Activated B cell treated with CpG ODN at 0.5 μM for 24 hours (primary cell): Measurements from ENCODE around the gene METTL3. TPM values are rescaled to one million over a fixed set of nuclear protein-coding genes. Genes with fewer than 3 reads are reported as not detected.

Source experiments
- ATAC-seq: fragments of 200-7000 bp; cut with Tn5 transposase; one replicate; pipeline ENCODE4 v1.10.0; 2021; ENCODE audit warnings: low read depth, mild to moderate bottlenecking, moderate library complexity
- CTCF ChIA-PET: fragments of 350-600 bp; sonication (Branson Sonifier 250); formaldehyde crosslinking; loops from one replicate; lab custom pipeline; 2021; ENCODE audit warnings: antibody characterized with exemption; lab: Charles Lee
- POLR2A ChIA-PET: fragments of 350-600 bp; sonication (Branson Sonifier 250); formaldehyde crosslinking; loops from one replicate; lab custom pipeline; 2021; ENCODE audit warnings: antibody characterized with exemption; lab: Charles Lee
- DNase-seq: peaks from one replicate; pipeline ENCODE4 v3.0.0; 2022
- H3K27ac Mint-ChIP-seq: one replicate; pipeline ENCODE4 v1.8.0; 2020; ENCODE audit warnings: mixed read lengths
- H3K27me3 Mint-ChIP-seq: one replicate; pipeline ENCODE4 v1.8.0; 2021; ENCODE audit warnings: mixed read lengths
- H3K36me3 Mint-ChIP-seq: one replicate; pipeline ENCODE4 v1.8.0; 2021; ENCODE audit warnings: low read depth, mixed read lengths
- H3K4me1 Mint-ChIP-seq: one replicate; pipeline ENCODE4 v1.8.0; 2021; ENCODE audit warnings: mixed read lengths
- H3K4me3 Mint-ChIP-seq: one replicate; pipeline ENCODE4 v1.8.0; 2020; ENCODE audit warnings: mild to moderate bottlenecking, mixed read lengths
- H3K9me3 Mint-ChIP-seq: one replicate; pipeline ENCODE4 v1.8.0; 2020; ENCODE audit warnings: mixed read lengths
- CTCF ChIP-seq: fragments of 200-600 bp; IDR thresholded peaks from one replicate; pipeline ENCODE4 v1.8.0; 2022; ENCODE audit warnings: antibody characterized with exemption, mild to moderate bottlenecking
- intact Hi-C: fragments of 100-400 bp; cut with micrococcal nuclease; formaldehyde crosslinking; loops from one replicate; pipeline ENCODE4 v1.15.1; 2024
- total RNA-seq: library from RNA; stranded (reverse); gene quantifications from 2 replicates; pipeline ENCODE4 v1.2.3, GENCODE V29; 2022

The METTL3 gene
- total RNA-seq, 1 donor from 2014 or later, result 94.5 TPM

- no peak for TF ChIP-seq CTCF
- ChIA-PET POLR2A (interaction anchor here (0.5 to 1.4 kb wide), 4 partner anchors 11 to 67 kb away, joined by 3 to 9 read pairs (median 4); partner anchors contain the start of gene METTL3), CTCF (interaction anchor here (0.9 to 5.6 kb wide), 15 partner anchors 10 to 60 kb away, joined by 3 to 47 read pairs (median 5); partner anchors contain the start of genes CHD8, METTL3, RAB2B and SALL2)
- intact Hi-C loops, result loop anchor here (1.0 kb wide), 1 partner anchor 58 kb away; no protein-coding TSS in a partner anchor
- ATAC-seq (peak; percentile 70), DNase-seq (no peak)
- H3K9me3 Mint-ChIP-seq, result no peaks in the 10 kb centered on the region
- H3K4me1 Mint-ChIP-seq, result no peaks in the 10 kb centered on the region
- H3K36me3 Mint-ChIP-seq, result peaks cover 89% of the 10 kb centered on the region
- no peaks in the 10 kb centered on the region for H3K27me3 Mint-ChIP-seq
- no peak overlapping the region for H3K27ac Mint-ChIP-seq
- no peak overlapping the region for H3K4me3 Mint-ChIP-seq
Measured at GRCh38 chr14:21498540-21499526, 12.3 kb downstream of the METTL3 start.

- Mint-ChIP-seq H3K9me3 (no peaks in the 10 kb centered on the region), H3K36me3 (peaks cover 85% of the 10 kb centered on the region), H3K4me3 (no peak overlapping the region), H3K27me3 (no peaks in the 10 kb centered on the region), H3K4me1 (no peaks in the 10 kb centered on the region), H3K27ac (no peak overlapping the region)
- ATAC-seq (no peak), DNase-seq (no peak)
- no peak for TF ChIP-seq CTCF
- POLR2A ChIA-PET, result no interaction called here
- intact Hi-C loops, result no loop called here
- CTCF ChIA-PET, result interaction anchor here (5.6 kb wide), 1 partner anchor 62 kb away, joined by 47 read pairs; no protein-coding TSS in a partner anchor
Measured at GRCh38 chr14:21496453-21496852, 14.7 kb downstream of the METTL3 start.

GRCh38 chr14:21494902-21495762, 16.0 kb downstream of the METTL3 start:
- Mint-ChIP-seq H3K27ac (no peak overlapping the region), H3K4me3 (no peak overlapping the region), H3K4me1 (no peaks in the 10 kb centered on the region), H3K27me3 (no peaks in the 10 kb centered on the region), H3K36me3 (peaks cover 81% of the 10 kb centered on the region), H3K9me3 (no peaks in the 10 kb centered on the region)
- ATAC-seq (no peak), DNase-seq (no peak)
- ChIA-PET CTCF (interaction anchor here (1.4 to 5.6 kb wide), 2 partner anchors 22 to 64 kb away, joined by 3 to 47 read pairs; no protein-coding TSS in a partner anchor), POLR2A (interaction anchor here (0.6 to 1.2 kb wide), 2 partner anchors 16 to 25 kb away, joined by 4 to 5 read pairs; partner anchors contain the start of gene METTL3)
- intact Hi-C loops, result no loop called here
- TF ChIP-seq CTCF, result no peak

- POLR2A ChIA-PET, result no interaction called here
- no peaks in the 10 kb centered on the region for H3K27me3 Mint-ChIP-seq
- DNase-seq, result no peak
- TF ChIP-seq CTCF, result no peak
- no peak for ATAC-seq
- peaks cover 59% of the 10 kb centered on the region for H3K36me3 Mint-ChIP-seq
- no peaks in the 10 kb centered on the region for H3K9me3 Mint-ChIP-seq
- CTCF ChIA-PET, result interaction anchor here (3.8 kb wide), 1 partner anchor 12 kb away, joined by 12 read pairs; no protein-coding TSS in a partner anchor
- intact Hi-C loops, result no loop called here
- no peak overlapping the region for H3K4me3 Mint-ChIP-seq
- peaks cover 5% of the 10 kb centered on the region for H3K4me1 Mint-ChIP-seq
- H3K27ac Mint-ChIP-seq, result no peak overlapping the region
Measured at GRCh38 chr14:21486640-21487087, 24.5 kb downstream of the METTL3 start.
